Measurements from ENCODE around the gene SPATA9. TPM values are rescaled to one million over a fixed set of nuclear protein-coding genes. Genes with fewer than 3 reads are reported as not detected.

Gene SPATA9
- total and polyA plus RNA-seq, 2 donors (not counting 3 experiments of a cell fraction or from before 2014, with no cell fraction given): 0.07 TPM; not detected in 1

- Histone ChIP-seq H3K9me3 (replicated peaks; ENCODE audit: control insufficient read depth, insufficient read depth, low read length) (no peaks in the 10 kb centered on the region), H3K79me2 (ENCODE audit: control insufficient read depth, insufficient read depth, low read length) (no peaks in the 10 kb centered on the region), H4K20me1 (replicated peaks; ENCODE audit: control insufficient read depth, extremely low read depth, insufficient read depth, low read length) (no peaks in the 10 kb centered on the region), H3K9ac (replicated peaks; ENCODE audit: extremely low read depth, insufficient read depth, low read length) (no peak overlapping the region), H3K27me3 (ENCODE audit: control insufficient read depth in 2 of 2, insufficient read depth in 2 of 2, low read length in 2 of 2) (no peaks in the 10 kb centered on the region), H3K4me3 (replicated peaks in 1 of 3; ENCODE audit: insufficient read depth in 1 of 3, low read depth in 1 of 3, low read length in 3 of 3) (no peak overlapping the region), H3K4me1 (ENCODE audit: control insufficient read depth, extremely low read depth, insufficient read depth, low read length) (peaks cover 23% of the 10 kb centered on the region), H3K27ac (ENCODE audit: insufficient read depth, low read depth, low read length) (no peak overlapping the region), H2AFZ (ENCODE audit: low read depth, low read length) (no peak overlapping the region), H3K4me2 (ENCODE audit: insufficient read depth, low read length) (no peak overlapping the region), H3K9me1 (replicated peaks; ENCODE audit: control insufficient read depth, extremely low read depth, insufficient read depth, low read length) (no peaks in the 10 kb centered on the region), H3K36me3 (ENCODE audit: control insufficient read depth in 2 of 2, extremely low read depth in 1 of 2, insufficient read depth in 2 of 2, low read length in 2 of 2) (no peaks in the 10 kb centered on the region)
- intact Hi-C loops (cut with micrococcal nuclease): loop anchor here (1.0 kb wide), 2 partner anchors 9 to 24 kb away; partner anchors contain the start of gene RFESD
- no peak for TF ChIP-seq MYC (IDR thresholded peaks at IDR 0.05; ENCODE audit: low read depth, low read length)
- no peak for TF ChIP-seq POLR2AphosphoS5 (IDR thresholded peaks at IDR 0.05; ENCODE audit: insufficient read depth, low read depth, low read length)
- no peak for TF ChIP-seq FOS (IDR thresholded peaks at IDR 0.05; ENCODE audit: borderline replicate concordance, insufficient read depth, low read length)
- no peak for TF ChIP-seq GATA2 (IDR thresholded peaks at IDR 0.05; ENCODE audit: insufficient read depth, insufficient read length, low read depth, low read length)
- TF ChIP-seq MAX (IDR thresholded peaks at IDR 0.05; ENCODE audit: insufficient read depth, insufficient read length): no peak
- no peak for TF ChIP-seq JUN (IDR thresholded peaks at IDR 0.05; ENCODE audit: borderline replicate concordance, insufficient read depth, insufficient read length, low read depth)
- no peak for TF ChIP-seq POLR2A (IDR thresholded peaks at IDR 0.05; ENCODE audit: low read depth, low read length)
- TF ChIP-seq EZH2 (IDR thresholded peaks at IDR 0.05; ENCODE audit: borderline replicate concordance, low read depth, low read length, severe bottlenecking): no peak
- no peak for TF ChIP-seq CTCF (IDR thresholded peaks at IDR 0.05; ENCODE audit: extremely low read depth in 1 of 2, insufficient read depth in 1 of 2, low read depth in 1 of 2, low read length in 2 of 2)
- dilution Hi-C loops (cut with MboI; ENCODE audit: extremely low pct_ligation_motif_present, low sequenced_read_pairs): no loop called here
- BruUV-seq (replicated peaks): no TSS peak
- CTCF ChIA-PET: interaction anchor here (1.1 to 1.9 kb wide), 5 partner anchors 9 to 159 kb away, joined by 4 to 10 read pairs (median 5); partner anchors contain the start of genes ARSK, RFESD and SKIC3
- POLR2A ChIA-PET: no interaction called here
- no peak for FAIRE-seq
- DNase-seq (ENCODE audit: low read depth, low spot score): no peak
Measured at GRCh38 chr5:95621839-95622629, 60.8 kb downstream of the SPATA9 start.
